GM19025 (cell line): ENCODE data around the gene RASSF1.

ENCODE experiments used
- ATAC-seq: cut with Tn5 transposase; IDR thresholded peaks from one replicate; pipeline ENCODE4 v1.9.1; 2021; ENCODE audit warnings: mild to moderate bottlenecking, low read depth, moderate library complexity; ENCODE audit not compliant: unreplicated experiment

The RASSF1 gene

GRCh38 chr3:50340448-50341329 is at the start of gene RASSF1:
Gene RASSF1 (minus strand): TSS chr3:50340836. CDS start chr3:50340805, 31 bp downstream.
- peak; percentile 20 for ATAC-seq

- ATAC-seq = no peak
Measured at GRCh38 chr3:50389414-50389767, 48.8 kb upstream of the RASSF1 start.

- no peak for ATAC-seq
Measured at GRCh38 chr3:50388720-50389413, 48.2 kb upstream of the RASSF1 start.

GRCh38 chr3:50388016-50388719 is 47.5 kb upstream of the RASSF1 start:
- no peak for ATAC-seq

GRCh38 chr3:50385754-50386153 is 45.1 kb upstream of the RASSF1 start:
- no peak for ATAC-seq

- no peak for ATAC-seq
Measured at GRCh38 chr3:50383750-50384149, 43.1 kb upstream of the RASSF1 start.

- ATAC-seq = no peak
Measured at GRCh38 chr3:50382722-50383121, 42.1 kb upstream of the RASSF1 start.

GRCh38 chr3:50381383-50381782 is 40.7 kb upstream of the RASSF1 start:
- ATAC-seq = no peak

- ATAC-seq = no peak
Measured at GRCh38 chr3:50380405-50381085, 39.9 kb upstream of the RASSF1 start.

GRCh38 chr3:50378757-50379156 is 38.1 kb upstream of the RASSF1 start:
- ATAC-seq = no peak

- ATAC-seq = no peak
Measured at GRCh38 chr3:50378024-50378423, 37.4 kb upstream of the RASSF1 start.

GRCh38 chr3:50375258-50375931 is 34.8 kb upstream of the RASSF1 start:
- ATAC-seq = no peak

GRCh38 chr3:50374363-50375257 is 34.0 kb upstream of the RASSF1 start:
- no peak for ATAC-seq

GRCh38 chr3:50373146-50374051 is 32.8 kb upstream of the RASSF1 start:
- no peak for ATAC-seq

GRCh38 chr3:50372349-50372748 is 31.7 kb upstream of the RASSF1 start:
- no peak for ATAC-seq

GRCh38 chr3:50371133-50371685 is 30.6 kb upstream of the RASSF1 start:
- no peak for ATAC-seq

- ATAC-seq = no peak
Measured at GRCh38 chr3:50370594-50370993, 30.0 kb upstream of the RASSF1 start.
